PFSK-1 (cell line): ENCODE measurements around the gene ZNF527.

Experiments
- FOXP2 ChIP-seq: optimal IDR thresholded peaks from 2 replicates; pipeline ENCODE3; 2011; ENCODE audit warnings: borderline replicate concordance, control low read depth, inconsistent platforms; ENCODE audit not compliant: insufficient read depth; ENCODE audit errors: extremely low read length, extremely low read depth
- POLR2AphosphoS5 ChIP-seq: IDR thresholded peaks from 2 replicates; pipeline ENCODE4 v1.6.1; 2012; ENCODE audit warnings: low read depth, mild to moderate bottlenecking, control low read depth, low read length, moderate library complexity
- SIN3A ChIP-seq: IDR thresholded peaks from 2 replicates; pipeline ENCODE4 v1.6.1; 2012; ENCODE audit warnings: mild to moderate bottlenecking, low read length, moderate library complexity, borderline replicate concordance; ENCODE audit not compliant: insufficient read depth
- TAF1 ChIP-seq: IDR thresholded peaks from 2 replicates; pipeline ENCODE4 v1.6.1; 2012; ENCODE audit warnings: low read length, control low read depth, borderline replicate concordance; ENCODE audit not compliant: insufficient read depth
- TF ChIP-seq, protein P1 (sequence below), 2 experiments: IDR thresholded peaks; 2 replicates each; pipeline versions ENCODE4 v1.6.1 to v1.8.0; 2011 to 2012; ENCODE audit warnings: low read depth in 2 of 2, low read length in 2 of 2, control low read depth in 1 of 2, inconsistent platforms in 1 of 2, mild to moderate bottlenecking in 1 of 2, moderate library complexity in 1 of 2; ENCODE audit not compliant: insufficient read depth in 1 of 2

ZNF527 gene

DNA sequence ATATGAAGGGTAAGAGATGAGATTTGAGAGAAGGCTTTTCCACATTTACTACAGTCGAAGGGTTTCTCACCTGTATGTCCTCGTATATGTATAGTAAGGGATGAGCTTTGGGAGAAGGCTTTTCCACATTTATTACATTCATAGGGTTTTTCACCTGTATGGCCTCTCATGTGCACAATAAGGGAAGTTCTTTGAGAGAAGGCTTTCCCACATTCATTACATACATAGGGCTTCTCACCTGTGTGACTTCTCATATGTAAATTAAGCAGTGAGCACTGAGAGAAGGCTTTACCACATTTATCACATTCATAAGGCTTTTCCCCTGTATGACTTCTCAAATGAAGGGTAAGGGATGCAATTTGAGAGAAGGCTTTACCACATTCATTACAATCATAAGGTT lies 41.8 kb downstream of the ZNF527 start:
- TF ChIP-seq, protein P1, sequence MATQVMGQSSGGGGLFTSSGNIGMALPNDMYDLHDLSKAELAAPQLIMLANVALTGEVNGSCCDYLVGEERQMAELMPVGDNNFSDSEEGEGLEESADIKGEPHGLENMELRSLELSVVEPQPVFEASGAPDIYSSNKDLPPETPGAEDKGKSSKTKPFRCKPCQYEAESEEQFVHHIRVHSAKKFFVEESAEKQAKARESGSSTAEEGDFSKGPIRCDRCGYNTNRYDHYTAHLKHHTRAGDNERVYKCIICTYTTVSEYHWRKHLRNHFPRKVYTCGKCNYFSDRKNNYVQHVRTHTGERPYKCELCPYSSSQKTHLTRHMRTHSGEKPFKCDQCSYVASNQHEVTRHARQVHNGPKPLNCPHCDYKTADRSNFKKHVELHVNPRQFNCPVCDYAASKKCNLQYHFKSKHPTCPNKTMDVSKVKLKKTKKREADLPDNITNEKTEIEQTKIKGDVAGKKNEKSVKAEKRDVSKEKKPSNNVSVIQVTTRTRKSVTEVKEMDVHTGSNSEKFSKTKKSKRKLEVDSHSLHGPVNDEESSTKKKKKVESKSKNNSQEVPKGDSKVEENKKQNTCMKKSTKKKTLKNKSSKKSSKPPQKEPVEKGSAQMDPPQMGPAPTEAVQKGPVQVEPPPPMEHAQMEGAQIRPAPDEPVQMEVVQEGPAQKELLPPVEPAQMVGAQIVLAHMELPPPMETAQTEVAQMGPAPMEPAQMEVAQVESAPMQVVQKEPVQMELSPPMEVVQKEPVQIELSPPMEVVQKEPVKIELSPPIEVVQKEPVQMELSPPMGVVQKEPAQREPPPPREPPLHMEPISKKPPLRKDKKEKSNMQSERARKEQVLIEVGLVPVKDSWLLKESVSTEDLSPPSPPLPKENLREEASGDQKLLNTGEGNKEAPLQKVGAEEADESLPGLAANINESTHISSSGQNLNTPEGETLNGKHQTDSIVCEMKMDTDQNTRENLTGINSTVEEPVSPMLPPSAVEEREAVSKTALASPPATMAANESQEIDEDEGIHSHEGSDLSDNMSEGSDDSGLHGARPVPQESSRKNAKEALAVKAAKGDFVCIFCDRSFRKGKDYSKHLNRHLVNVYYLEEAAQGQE (IDR thresholded peaks at IDR 0.05; ENCODE audit: insufficient read depth in 1 of 2, low read depth in 2 of 2, low read length in 2 of 2): no peak
- TF ChIP-seq FOXP2 (no peak), POLR2AphosphoS5 (no peak), TAF1 (no peak), SIN3A (no peak)

DNA sequence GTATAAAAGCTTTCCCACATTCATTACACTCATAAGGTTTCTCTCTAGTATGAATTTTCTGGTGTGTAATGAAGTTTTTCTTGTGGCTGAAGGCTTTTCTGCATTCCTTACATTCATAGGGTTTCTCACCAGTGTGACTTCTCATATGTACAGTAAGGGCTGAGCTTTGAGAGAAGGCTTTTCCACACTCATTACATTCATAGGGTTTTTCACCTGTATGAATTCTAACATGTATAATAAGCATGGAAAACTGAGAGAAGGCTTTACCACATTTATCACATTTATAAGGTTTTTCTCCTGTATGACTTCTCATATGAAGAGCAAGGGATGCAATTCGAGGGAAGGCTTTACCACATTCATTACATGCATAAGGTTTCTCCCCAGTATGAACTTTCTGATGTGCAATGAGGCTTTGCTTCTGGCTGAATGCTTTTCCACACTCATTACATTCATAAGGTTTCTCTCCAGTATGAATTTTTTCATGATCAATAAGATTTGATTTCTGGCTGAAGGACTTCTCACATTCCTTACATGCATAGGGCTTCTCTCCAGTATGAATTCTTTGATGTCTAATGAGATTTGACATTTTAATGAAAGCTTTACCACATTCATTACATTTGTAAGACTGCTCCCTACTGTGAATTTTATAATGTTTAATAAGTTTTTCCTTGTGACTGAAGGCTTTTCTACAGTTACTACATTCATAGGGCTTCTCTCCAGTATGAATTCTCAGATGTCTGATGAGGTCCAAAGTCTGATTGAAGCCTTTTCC lies 42.6 kb downstream of the ZNF527 start:
- TF ChIP-seq, protein P1 (IDR thresholded peaks at IDR 0.05; ENCODE audit: insufficient read depth in 1 of 2, low read depth in 2 of 2, low read length in 2 of 2): no peak
- TF ChIP-seq FOXP2: no peak
- no peak for TF ChIP-seq SIN3A
- no peak for TF ChIP-seq TAF1
- TF ChIP-seq POLR2AphosphoS5: no peak
